Stimulated activated CD4-positive, alpha-beta T cell treated with anti-CD3 and anti-CD28 coated beads, Interleukin-4, amount 100 ng/mL, for 24 hours (primary cell): ENCODE measurements around the gene ZCCHC24.

Experiments used
- DNase-seq: peaks from one replicate; pipeline ENCODE4 v3.0.0-alpha.2; 2020

Gene ZCCHC24

GRCh38 chr10:79430325-79430905 is 15.0 kb downstream of the ZCCHC24 start:
- DNase-seq, result no peak

GRCh38 chr10:79429751-79430150 is 15.7 kb downstream of the ZCCHC24 start:
- DNase-seq, result no peak

GRCh38 chr10:79427965-79428364 is 17.5 kb downstream of the ZCCHC24 start:
- no peak for DNase-seq

- no peak for DNase-seq
Measured at GRCh38 chr10:79425074-79425532, 20.3 kb downstream of the ZCCHC24 start.

- DNase-seq, result no peak
Measured at GRCh38 chr10:79424221-79425073, 21.0 kb downstream of the ZCCHC24 start.

- DNase-seq, result no peak
Measured at GRCh38 chr10:79422178-79422892, 23.1 kb downstream of the ZCCHC24 start.

- no peak for DNase-seq
Measured at GRCh38 chr10:79420974-79421688, 24.3 kb downstream of the ZCCHC24 start.

- no peak for DNase-seq
Measured at GRCh38 chr10:79418886-79419595, 26.4 kb downstream of the ZCCHC24 start.

- DNase-seq, result no peak
Measured at GRCh38 chr10:79418274-79418673, 27.1 kb downstream of the ZCCHC24 start.

GRCh38 chr10:79417731-79418130 is 27.7 kb downstream of the ZCCHC24 start:
- DNase-seq, result no peak

- no peak for DNase-seq
Measured at GRCh38 chr10:79417266-79417665, 28.2 kb downstream of the ZCCHC24 start.

- DNase-seq, result no peak
Measured at GRCh38 chr10:79416578-79417255, 28.7 kb downstream of the ZCCHC24 start.

- no peak for DNase-seq
Measured at GRCh38 chr10:79415736-79416577, 29.5 kb downstream of the ZCCHC24 start.

- no peak for DNase-seq
Measured at GRCh38 chr10:79414714-79415113, 30.7 kb downstream of the ZCCHC24 start.

GRCh38 chr10:79413196-79413595 is 32.2 kb downstream of the ZCCHC24 start:
- no peak for DNase-seq

- DNase-seq, result no peak
Measured at GRCh38 chr10:79412516-79412915, 32.9 kb downstream of the ZCCHC24 start.

- no peak for DNase-seq
Measured at GRCh38 chr10:79411546-79412495, 33.6 kb downstream of the ZCCHC24 start.

- DNase-seq, result no peak
Measured at GRCh38 chr10:79410315-79411094, 34.9 kb downstream of the ZCCHC24 start.

- no peak for DNase-seq
Measured at GRCh38 chr10:79409726-79410085, 35.7 kb downstream of the ZCCHC24 start.
